Stimulated activated CD4-positive, alpha-beta T cell treated with anti-CD3 and anti-CD28 coated beads, Interleukin-1b, Interleukin-23, amount 100 ng/mL, for 24 hours (primary cell): ENCODE data around the gene PHACTR4.
"Not testable (repeated sequence)": the region's sequence is repeated elsewhere in the genome, so short reads cannot be mapped to it uniquely, and the experiment has no call there.

Source experiments
- DNase-seq, 4 experiments: peaks; one replicate each; pipeline ENCODE4 v3.0.0-alpha.2; 2020; ENCODE audit warnings: low read depth in 4 of 4, low spot score in 1 of 4

Gene PHACTR4

DNA sequence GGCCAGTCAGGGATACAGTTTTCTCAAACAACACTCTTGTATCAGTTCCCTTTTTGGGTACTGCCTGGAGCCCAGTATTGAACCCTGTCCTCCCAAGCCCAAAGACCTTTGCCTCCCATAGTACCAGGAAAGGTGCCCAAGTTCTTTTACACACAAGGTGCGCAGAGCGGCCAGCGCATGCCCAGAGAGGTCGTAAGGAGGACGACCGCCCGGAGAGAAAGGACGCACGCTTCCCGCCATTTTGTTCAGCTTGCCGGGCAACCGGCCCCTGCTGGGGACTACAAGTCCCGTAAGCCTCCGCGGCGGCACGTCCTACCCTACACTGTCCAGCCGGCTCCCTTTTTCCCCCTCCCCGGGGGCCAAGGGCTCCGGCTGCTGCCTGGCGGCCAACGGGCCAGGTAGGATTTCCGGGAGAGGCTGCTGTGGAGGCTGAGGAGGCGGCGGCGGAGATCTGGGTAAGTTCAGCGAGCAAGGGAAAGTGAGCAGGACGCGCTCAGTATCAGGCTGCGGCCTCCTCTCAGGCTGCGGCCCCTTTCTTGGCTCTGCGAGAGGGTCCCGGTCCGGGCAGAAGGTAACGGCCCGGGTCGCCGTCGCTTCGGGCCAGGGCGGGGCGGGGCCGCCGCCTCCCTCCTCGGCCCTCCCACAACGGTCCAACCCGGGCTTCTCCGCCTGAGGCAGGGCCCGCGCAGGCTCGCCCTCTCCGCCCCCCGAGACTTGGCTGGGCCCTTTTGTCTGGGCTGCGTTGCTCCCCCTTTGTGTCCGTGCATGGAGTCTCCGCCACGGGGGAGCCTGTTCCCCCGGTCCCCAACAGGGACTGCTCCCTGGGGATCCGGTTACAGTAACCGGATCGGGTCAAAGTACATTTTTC lies at the start of gene PHACTR4:
TSS of gene PHACTR4 (plus strand) at position 370 of the 868 bp plus-strand sequence. CDS start 37,708 bp downstream, outside the sequence.
- DNase-seq = peak; percentile 38 to 79 (median 62)

GRCh38 chr1:28322194-28322593 lies 47.3 kb upstream of the PHACTR4 start:
- no peak for DNase-seq

DNA sequence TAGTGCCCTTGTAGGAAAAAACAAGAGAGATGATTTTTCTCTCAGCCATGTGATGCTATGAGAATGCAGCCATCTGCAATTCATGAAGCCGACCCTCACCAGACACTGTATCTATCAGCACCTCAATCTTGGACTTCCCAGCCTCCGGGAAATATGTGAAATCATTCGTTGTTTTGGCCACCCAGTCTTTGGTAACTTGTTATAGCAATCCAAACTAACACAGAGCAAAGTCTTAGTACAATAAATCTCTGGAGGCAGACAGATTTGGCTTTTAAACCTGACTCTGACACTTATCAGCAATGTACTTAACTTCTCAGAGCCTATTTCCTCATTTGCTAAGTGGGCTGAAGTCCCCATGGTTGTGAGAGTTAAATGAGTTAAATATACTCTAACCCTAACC lies 45.8 kb upstream of the PHACTR4 start:
- no peak for DNase-seq

DNA sequence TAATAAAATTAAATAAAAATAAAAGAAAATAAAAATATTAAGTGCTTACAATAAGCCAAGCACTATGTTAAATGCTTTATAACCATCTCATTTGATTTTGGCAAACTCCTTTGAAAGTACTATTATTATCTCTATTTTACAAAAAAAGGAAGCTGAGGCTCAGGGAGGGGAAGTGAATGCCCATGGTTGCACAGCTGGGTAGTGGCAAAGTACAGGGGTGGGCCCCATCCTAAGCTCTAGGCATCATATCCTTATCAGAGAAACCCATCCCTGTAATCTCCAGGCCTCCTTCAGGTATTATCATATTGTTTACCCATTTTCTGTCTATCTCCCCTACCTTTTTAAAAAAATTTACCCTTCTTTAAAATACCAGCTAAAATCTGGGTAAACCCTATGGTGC lies 43.0 kb upstream of the PHACTR4 start:
- DNase-seq = no peak

- DNase-seq = no peak
Observed at GRCh38 chr1:28326984-28327383, 42.6 kb upstream of the PHACTR4 start.

DNA sequence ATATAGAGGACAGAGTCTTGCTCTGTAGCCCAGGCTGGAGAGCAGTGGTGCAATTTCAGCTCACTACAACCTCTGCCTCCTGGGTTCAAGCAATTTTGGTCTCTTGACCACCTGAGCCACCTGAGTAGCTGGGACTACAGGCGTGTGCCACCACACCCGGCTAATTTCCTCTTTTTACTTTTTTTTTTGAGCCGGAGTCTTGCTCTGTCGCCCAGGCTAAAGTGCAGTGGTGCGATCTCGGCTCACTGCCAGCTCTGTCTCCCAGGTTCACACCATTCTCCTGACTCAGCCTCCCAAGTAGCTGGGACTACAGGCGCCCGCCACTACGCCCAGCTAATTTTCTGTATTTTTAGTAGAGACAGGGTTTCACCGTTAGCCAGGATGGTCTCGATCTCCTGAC lies 42.1 kb upstream of the PHACTR4 start:
- DNase-seq = not testable (repeated sequence)

DNA sequence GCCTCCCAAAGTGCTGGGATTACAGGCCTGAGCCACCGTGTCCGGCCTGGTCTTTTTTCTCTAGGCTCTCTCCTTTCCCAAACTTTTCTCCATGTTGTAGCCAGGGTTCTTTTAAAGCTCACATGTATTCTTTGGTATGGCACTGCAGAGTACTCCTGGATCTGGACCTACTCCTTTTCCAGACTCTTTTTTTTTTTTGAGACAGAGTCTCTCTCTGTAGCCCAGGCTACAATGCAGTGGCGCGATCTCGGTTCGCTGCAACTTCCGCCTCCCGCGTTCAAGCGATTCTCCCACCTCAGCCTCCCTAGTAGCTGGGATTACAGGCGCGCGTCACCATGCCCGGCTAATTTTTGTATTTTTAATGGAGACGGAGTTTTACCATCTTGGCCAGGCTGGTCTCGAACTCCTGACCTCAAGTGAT lies 41.3 kb upstream of the PHACTR4 start:
- peak in 2 of 4 experiments; percentile 0 to 1 for DNase-seq

- peak in 3 of 4 experiments; percentile 7 to 31 (median 12) for DNase-seq
Observed at GRCh38 chr1:28329395-28330153, 40.0 kb upstream of the PHACTR4 start.

GRCh38 chr1:28338897-28339296 lies 30.6 kb upstream of the PHACTR4 start:
- no peak for DNase-seq

- no peak for DNase-seq
Observed at GRCh38 chr1:28339551-28339950, 30.0 kb upstream of the PHACTR4 start.

DNA sequence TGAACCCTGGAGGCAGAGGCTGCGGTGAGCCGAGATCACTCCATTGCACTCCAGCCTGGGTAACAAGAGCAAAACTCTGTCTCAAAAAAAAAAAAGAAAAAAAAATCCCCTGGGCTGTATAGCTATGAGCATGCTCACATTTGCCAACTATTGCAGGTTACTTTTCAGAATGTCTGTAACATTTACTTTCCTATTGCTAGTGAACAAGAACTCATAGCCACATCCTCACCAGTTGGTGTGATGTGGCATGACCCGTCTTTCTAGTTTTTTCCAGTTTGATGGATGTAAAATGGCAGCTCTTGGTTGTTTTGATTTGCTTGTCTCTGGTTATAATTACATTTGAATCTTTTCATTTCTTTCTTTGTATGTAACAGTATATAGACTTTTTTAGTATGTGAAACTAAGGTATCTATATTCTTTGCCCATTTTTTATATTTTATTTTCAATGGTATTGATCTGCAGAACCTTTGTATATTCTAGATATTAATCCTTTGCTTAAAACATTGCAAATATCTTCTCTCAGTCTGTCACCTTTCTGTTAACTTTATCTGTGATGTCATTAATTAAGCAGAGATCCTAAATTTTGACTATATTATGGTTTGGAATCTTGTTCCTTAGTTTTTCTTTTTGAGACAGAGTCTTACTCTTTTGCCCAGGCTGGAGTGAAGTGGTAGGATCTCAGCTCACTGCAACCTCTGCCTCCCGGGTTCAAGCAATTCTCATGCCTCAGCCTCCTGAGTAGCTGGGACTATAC lies 29.1 kb upstream of the PHACTR4 start:
- DNase-seq = no peak

DNA sequence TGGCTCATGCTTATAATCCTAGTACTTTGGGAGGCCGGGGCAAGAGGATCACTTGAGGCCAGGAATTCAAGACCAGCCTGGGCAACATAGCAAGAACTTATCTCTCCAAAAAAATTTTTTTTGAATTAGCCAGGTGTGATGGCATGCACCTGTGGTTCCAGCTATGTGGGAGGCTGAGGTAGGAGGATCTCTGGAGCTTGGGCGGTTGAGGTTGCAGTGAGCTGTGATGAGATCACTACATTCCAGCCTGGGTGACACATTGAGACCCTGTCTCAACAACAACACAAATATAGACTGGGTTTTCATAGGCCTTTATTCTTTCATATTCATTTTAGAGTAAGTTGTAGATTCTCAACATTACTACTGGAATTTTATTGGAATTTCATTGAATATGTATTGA lies 27.9 kb upstream of the PHACTR4 start:
- no peak for DNase-seq

DNA sequence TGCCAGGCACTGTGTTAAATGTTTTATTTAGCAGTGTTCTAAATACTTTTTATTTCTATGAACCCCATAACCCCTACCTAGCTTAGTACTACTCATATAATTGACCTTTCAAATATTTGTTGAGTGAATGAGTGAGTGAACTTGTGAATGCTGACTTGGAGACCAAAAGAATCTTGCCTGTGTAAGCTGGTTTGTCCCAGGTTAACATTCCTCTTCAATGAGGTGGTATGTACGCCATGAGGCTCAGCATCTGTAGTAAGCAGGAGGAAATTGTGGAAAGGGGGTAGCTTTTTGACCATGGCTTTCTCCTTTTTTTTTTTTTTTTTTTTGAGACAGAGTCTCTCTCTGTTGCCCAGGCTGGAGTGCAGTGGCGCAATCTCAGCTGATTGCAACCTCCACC lies 26.1 kb upstream of the PHACTR4 start:
- DNase-seq = no peak

DNA sequence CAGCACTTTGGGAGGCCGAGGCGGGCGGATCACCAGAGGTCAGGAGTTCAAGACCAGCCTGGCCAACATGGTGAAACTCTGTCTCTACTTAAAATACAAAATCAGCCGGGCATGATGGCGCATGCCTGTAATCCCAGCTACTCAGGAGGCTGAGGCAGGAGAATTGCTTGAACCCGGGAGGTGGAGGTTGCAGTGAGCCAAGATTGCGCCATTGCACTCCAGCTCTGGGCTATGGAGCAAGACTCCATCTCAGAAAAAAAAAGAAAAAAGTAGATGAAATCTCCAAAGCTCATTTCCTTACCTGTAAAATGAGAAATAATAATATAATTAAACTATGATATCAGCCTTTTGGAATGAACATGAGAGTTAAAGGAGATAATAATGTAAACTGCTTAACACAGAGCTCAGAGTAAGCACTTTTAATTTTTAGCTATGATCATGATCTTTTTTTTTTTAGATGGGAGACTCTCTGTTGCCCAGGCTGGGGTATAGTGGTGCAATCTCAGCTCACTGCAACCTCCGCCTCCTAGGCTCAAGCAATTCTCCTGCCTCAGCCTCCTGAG lies 16.2 kb upstream of the PHACTR4 start:
- not testable (repeated sequence) for DNase-seq

GRCh38 chr1:28354121-28354520 lies 15.4 kb upstream of the PHACTR4 start:
- no peak for DNase-seq

DNA sequence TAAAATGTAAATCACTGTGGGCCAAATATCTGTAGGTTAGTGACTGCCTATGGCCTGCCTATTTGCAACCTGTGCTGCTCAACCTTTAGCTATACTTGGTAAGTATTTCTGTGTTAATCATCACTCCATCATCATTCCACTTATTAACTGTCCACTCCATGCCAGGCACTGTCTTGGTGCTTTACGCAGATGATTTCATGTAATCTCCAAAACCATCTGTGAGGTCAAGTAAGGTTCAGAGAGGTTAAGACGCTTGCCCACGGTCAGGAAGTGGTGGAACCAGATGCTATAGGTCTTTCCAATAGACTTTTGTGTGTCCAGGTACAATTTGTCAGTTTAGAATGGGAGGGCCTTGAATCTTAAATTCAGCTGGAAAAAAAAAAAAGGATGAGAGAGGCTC lies 10.8 kb upstream of the PHACTR4 start:
- no peak for DNase-seq

GRCh38 chr1:28359592-28360239 lies 9.8 kb upstream of the PHACTR4 start:
- DNase-seq = peak; percentile 44 to 57 (median 54)

GRCh38 chr1:28364888-28365287 lies 4.7 kb upstream of the PHACTR4 start:
- DNase-seq = no peak

- DNase-seq = no peak
Observed at GRCh38 chr1:28365864-28366263, 3.7 kb upstream of the PHACTR4 start.

- not testable (repeated sequence) for DNase-seq
Observed at GRCh38 chr1:28368608-28369007, 932 bp upstream of the PHACTR4 start.
